ENCODE measurements around the gene SLC6A8. TPM values are rescaled to one million over a fixed set of nuclear protein-coding genes. Genes with fewer than 3 reads are reported as not detected.
A peak's percentile ranks its signal among the peaks of the same experiment; 100 is the strongest.

The SLC6A8 gene
- total and polyA plus RNA-seq, 5 donors from 2014 or later, result 0.08 to 3.4 (median 0.28) TPM

- Histone ChIP-seq H3K27me3 (ENCODE audit: control insufficient read depth, insufficient read depth, low read length) (no peaks in the 10 kb centered on the region), H3K4me3 (ENCODE audit: low read depth, low read length) (no peak overlapping the region), H3K4me1 (ENCODE audit: control insufficient read depth, insufficient read depth, low read length, poor library complexity, severe bottlenecking) (peaks cover 4% of the 10 kb centered on the region), H3K27ac (ENCODE audit: insufficient read depth, low read length, poor library complexity, severe bottlenecking) (no peak overlapping the region), H3K9me3 (ENCODE audit: control insufficient read depth in 2 of 2, low read length in 2 of 2) (no peaks in the 10 kb centered on the region), H3K36me3 (ENCODE audit: control insufficient read depth, insufficient read depth, low read length) (no peaks in the 10 kb centered on the region)
- DNase-seq, result no peak
- H3K4me1 Mint-ChIP-seq, result peaks cover 0 to 2% (median 0%) of the 10 kb centered on the region in 4 donors
- H3K27ac Mint-ChIP-seq, result no peak overlapping the region
- peaks cover 0 to 3% (median 0%) of the 10 kb centered on the region in 7 donors for H3K9me3 Mint-ChIP-seq
- ATAC-seq (ENCODE audit: low read depth in 2 of 2), result no peak
- H3K27me3 Mint-ChIP-seq, result peaks cover 10% of the 10 kb centered on the region
- H3K36me3 Mint-ChIP-seq, result no peaks in the 10 kb centered on the region
- peak overlapping the region in 1 of 4 donors; percentile 19 for H3K4me3 Mint-ChIP-seq
These were observed 1.7 kb upstream of the SLC6A8 start for GRCh38 chrX:153685751-153686696.

GRCh38 chrX:153686711-153687110 lies 1.0 kb upstream of the SLC6A8 start:
- DNase-seq, result no peak
- peak overlapping the region in 1 of 4 donors; percentile 19 for H3K4me3 Mint-ChIP-seq
- H3K36me3 ChIP-seq (ENCODE audit: control insufficient read depth, insufficient read depth, low read length), result no peaks in the 10 kb centered on the region
- H3K27me3 ChIP-seq (ENCODE audit: control insufficient read depth, insufficient read depth, low read length), result no peaks in the 10 kb centered on the region
- peaks cover 4% of the 10 kb centered on the region for H3K4me1 ChIP-seq (ENCODE audit: control insufficient read depth, insufficient read depth, low read length, poor library complexity, severe bottlenecking)
- no peak overlapping the region for H3K4me3 ChIP-seq (ENCODE audit: low read depth, low read length)
- H3K9me3 Mint-ChIP-seq, result peaks cover 0 to 3% (median 0%) of the 10 kb centered on the region in 7 donors
- no peak overlapping the region for H3K27ac Mint-ChIP-seq
- H3K36me3 Mint-ChIP-seq, result no peaks in the 10 kb centered on the region
- H3K27ac ChIP-seq (ENCODE audit: insufficient read depth, low read length, poor library complexity, severe bottlenecking), result no peak overlapping the region
- H3K9me3 ChIP-seq (ENCODE audit: control insufficient read depth in 2 of 2, low read length in 2 of 2), result no peaks in the 10 kb centered on the region
- no peak for ATAC-seq (ENCODE audit: low read depth in 2 of 2)
- peaks cover 0 to 2% (median 0%) of the 10 kb centered on the region in 4 donors for H3K4me1 Mint-ChIP-seq
- peaks cover 13% of the 10 kb centered on the region for H3K27me3 Mint-ChIP-seq

GRCh38 chrX:153688071-153688470 lies 345 bp downstream of the SLC6A8 start:
- no peak overlapping the region for H3K27ac ChIP-seq (ENCODE audit: insufficient read depth, low read length, poor library complexity, severe bottlenecking)
- H3K4me3 Mint-ChIP-seq, result no peak overlapping the region
- H3K27me3 ChIP-seq (ENCODE audit: control insufficient read depth, insufficient read depth, low read length), result no peaks in the 10 kb centered on the region
- peak in 1 of 2 donors; percentile 29 for ATAC-seq (ENCODE audit: low read depth in 2 of 2)
- no peak overlapping the region for H3K27ac Mint-ChIP-seq
- H3K36me3 ChIP-seq (ENCODE audit: control insufficient read depth, insufficient read depth, low read length), result no peaks in the 10 kb centered on the region
- H3K27me3 Mint-ChIP-seq, result peaks cover 13% of the 10 kb centered on the region
- no peaks in the 10 kb centered on the region for H3K36me3 Mint-ChIP-seq
- H3K4me1 ChIP-seq (ENCODE audit: control insufficient read depth, insufficient read depth, low read length, poor library complexity, severe bottlenecking), result peaks cover 4% of the 10 kb centered on the region
- DNase-seq, result no peak
- H3K9me3 ChIP-seq (ENCODE audit: control insufficient read depth in 2 of 2, low read length in 2 of 2), result no peaks in the 10 kb centered on the region
- H3K9me3 Mint-ChIP-seq, result peaks cover 0 to 3% (median 0%) of the 10 kb centered on the region in 7 donors
- no peak overlapping the region for H3K4me3 ChIP-seq (ENCODE audit: low read depth, low read length)
- peaks cover 0 to 2% (median 0%) of the 10 kb centered on the region in 4 donors for H3K4me1 Mint-ChIP-seq

- DNase-seq, result no peak
These were observed 780 bp downstream of the SLC6A8 start for GRCh38 chrX:153688506-153688905.

GRCh38 chrX:153688911-153689590 lies 1.3 kb downstream of the SLC6A8 start:
- Mint-ChIP-seq H3K27me3 (peaks cover 13% of the 10 kb centered on the region), H3K27ac (no peak overlapping the region), H3K4me1 (peaks cover 0 to 2% (median 0%) of the 10 kb centered on the region in 4 donors), H3K36me3 (no peaks in the 10 kb centered on the region), H3K4me3 (no peak overlapping the region), H3K9me3 (peaks cover 0 to 2% (median 0%) of the 10 kb centered on the region in 7 donors)
- peaks cover 4% of the 10 kb centered on the region for H3K4me1 ChIP-seq (ENCODE audit: control insufficient read depth, insufficient read depth, low read length, poor library complexity, severe bottlenecking)
- no peaks in the 10 kb centered on the region for H3K27me3 ChIP-seq (ENCODE audit: control insufficient read depth, insufficient read depth, low read length)
- no peaks in the 10 kb centered on the region for H3K36me3 ChIP-seq (ENCODE audit: control insufficient read depth, insufficient read depth, low read length)
- H3K27ac ChIP-seq (ENCODE audit: insufficient read depth, low read length, poor library complexity, severe bottlenecking), result no peak overlapping the region
- H3K9me3 ChIP-seq (ENCODE audit: control insufficient read depth in 2 of 2, low read length in 2 of 2), result no peaks in the 10 kb centered on the region
- ATAC-seq (ENCODE audit: low read depth in 2 of 2), result no peak
- no peak overlapping the region for H3K4me3 ChIP-seq (ENCODE audit: low read depth, low read length)
- DNase-seq, result no peak

More at GRCh38 chrX:153688506-153688905, 780 bp downstream of the SLC6A8 start:
- H3K36me3 Mint-ChIP-seq, result no peaks in the 10 kb centered on the region
- Histone ChIP-seq H3K27me3 (ENCODE audit: control insufficient read depth, insufficient read depth, low read length) (no peaks in the 10 kb centered on the region), H3K4me1 (ENCODE audit: control insufficient read depth, insufficient read depth, low read length, poor library complexity, severe bottlenecking) (peaks cover 4% of the 10 kb centered on the region), H3K27ac (ENCODE audit: insufficient read depth, low read length, poor library complexity, severe bottlenecking) (no peak overlapping the region), H3K4me3 (ENCODE audit: low read depth, low read length) (no peak overlapping the region), H3K36me3 (ENCODE audit: control insufficient read depth, insufficient read depth, low read length) (no peaks in the 10 kb centered on the region), H3K9me3 (ENCODE audit: control insufficient read depth in 2 of 2, low read length in 2 of 2) (no peaks in the 10 kb centered on the region)
- peaks cover 0 to 3% (median 0%) of the 10 kb centered on the region in 7 donors for H3K9me3 Mint-ChIP-seq
- no peak overlapping the region for H3K27ac Mint-ChIP-seq
- peaks cover 13% of the 10 kb centered on the region for H3K27me3 Mint-ChIP-seq
- H3K4me1 Mint-ChIP-seq, result peaks cover 0 to 2% (median 0%) of the 10 kb centered on the region in 4 donors
- no peak overlapping the region for H3K4me3 Mint-ChIP-seq
- no peak for ATAC-seq (ENCODE audit: low read depth in 2 of 2)

- Histone ChIP-seq H3K27ac (ENCODE audit: insufficient read depth, low read length, poor library complexity, severe bottlenecking) (no peak overlapping the region), H3K27me3 (ENCODE audit: control insufficient read depth, insufficient read depth, low read length) (no peaks in the 10 kb centered on the region), H3K4me1 (ENCODE audit: control insufficient read depth, insufficient read depth, low read length, poor library complexity, severe bottlenecking) (peaks cover 4% of the 10 kb centered on the region), H3K4me3 (ENCODE audit: low read depth, low read length) (no peak overlapping the region), H3K36me3 (ENCODE audit: control insufficient read depth, insufficient read depth, low read length) (no peaks in the 10 kb centered on the region), H3K9me3 (ENCODE audit: control insufficient read depth in 2 of 2, low read length in 2 of 2) (no peaks in the 10 kb centered on the region)
- ATAC-seq (ENCODE audit: low read depth in 2 of 2) (no peak), DNase-seq (no peak)
- Mint-ChIP-seq H3K27me3 (peaks cover 13% of the 10 kb centered on the region), H3K36me3 (no peaks in the 10 kb centered on the region), H3K9me3 (peaks cover 0 to 2% (median 0%) of the 10 kb centered on the region in 7 donors), H3K4me1 (peaks cover 0 to 2% (median 0%) of the 10 kb centered on the region in 4 donors), H3K27ac (no peak overlapping the region), H3K4me3 (peak overlapping the region in 1 of 4 donors; percentile 27)
These were observed 2.1 kb downstream of the SLC6A8 start for GRCh38 chrX:153689654-153690465.

- peaks cover 13% of the 10 kb centered on the region for H3K27me3 Mint-ChIP-seq
- no peak for ATAC-seq (ENCODE audit: low read depth in 2 of 2)
These were observed 2.7 kb downstream of the SLC6A8 start for GRCh38 chrX:153690466-153690865.

More at GRCh38 chrX:153690466-153690865, 2.7 kb downstream of the SLC6A8 start:
- Mint-ChIP-seq H3K9me3 (peaks cover 0 to 2% (median 0%) of the 10 kb centered on the region in 7 donors), H3K36me3 (no peaks in the 10 kb centered on the region), H3K4me3 (no peak overlapping the region), H3K27ac (no peak overlapping the region), H3K4me1 (peaks cover 0 to 2% (median 0%) of the 10 kb centered on the region in 4 donors)
- DNase-seq, result no peak
- Histone ChIP-seq H3K9me3 (ENCODE audit: control insufficient read depth in 2 of 2, low read length in 2 of 2) (no peaks in the 10 kb centered on the region), H3K27ac (ENCODE audit: insufficient read depth, low read length, poor library complexity, severe bottlenecking) (no peak overlapping the region), H3K4me3 (ENCODE audit: low read depth, low read length) (no peak overlapping the region), H3K27me3 (ENCODE audit: control insufficient read depth, insufficient read depth, low read length) (no peaks in the 10 kb centered on the region), H3K36me3 (ENCODE audit: control insufficient read depth, insufficient read depth, low read length) (no peaks in the 10 kb centered on the region), H3K4me1 (ENCODE audit: control insufficient read depth, insufficient read depth, low read length, poor library complexity, severe bottlenecking) (peaks cover 4% of the 10 kb centered on the region)
